Measurements from ENCODE around the gene KCNQ1.

KCNQ1 gene

GRCh38 chr11:2766166-2766565, 321.4 kb downstream of the KCNQ1 start:
- no peak overlapping the region for H3K4me2 ChIP-seq (ENCODE audit: low read depth, low read length, poor library complexity, severe bottlenecking)

GRCh38 chr11:2767071-2767470, 322.3 kb downstream of the KCNQ1 start:
- no peak overlapping the region for H3K27ac ChIP-seq (ENCODE audit: low read depth, low read length)
- no peaks in the 10 kb centered on the region for H3K9me2 ChIP-seq (replicated peaks; ENCODE audit: insufficient read depth, low read length)
- H3K79me2 ChIP-seq (ENCODE audit: insufficient read depth, low read length) = no peaks in the 10 kb centered on the region
- H2AFZ ChIP-seq (ENCODE audit: low read depth, low read length, severe bottlenecking) = no peak overlapping the region
- no peak overlapping the region for H3K4me2 ChIP-seq (ENCODE audit: low read depth, low read length, poor library complexity, severe bottlenecking)
- H3K36me3 ChIP-seq (ENCODE audit: low read length) = no peaks in the 10 kb centered on the region
- TF ChIP-seq EZH2phosphoT487 (conservative IDR thresholded peaks at IDR 0.05; ENCODE audit: low read length) = no peak
- no peak for TF ChIP-seq CTCF (IDR thresholded peaks at IDR 0.05; ENCODE audit: insufficient read depth, low read length, poor library complexity, severe bottlenecking)
- H3K4me3 ChIP-seq (ENCODE audit: insufficient read depth, low read length, poor library complexity, severe bottlenecking) = no peak overlapping the region
- no peak overlapping the region for H3K9ac ChIP-seq (ENCODE audit: low read length)
- H3K27me3 ChIP-seq (ENCODE audit: low read length) = no peaks in the 10 kb centered on the region; the same call in 1 of the 2 replicates
- no peaks in the 10 kb centered on the region for H4K20me1 ChIP-seq (ENCODE audit: low read depth, low read length)
- no peaks in the 10 kb centered on the region for H3K9me3 ChIP-seq (ENCODE audit: insufficient read depth, low read length)
- no peaks in the 10 kb centered on the region for H3F3A ChIP-seq (ENCODE audit: insufficient read depth)

More at GRCh38 chr11:2766166-2766565, 321.4 kb downstream of the KCNQ1 start:
- H3K79me2 ChIP-seq (ENCODE audit: insufficient read depth, low read length) = no peaks in the 10 kb centered on the region
- H3F3A ChIP-seq (ENCODE audit: insufficient read depth) = no peaks in the 10 kb centered on the region
- H2AFZ ChIP-seq (ENCODE audit: low read depth, low read length, severe bottlenecking) = no peak overlapping the region
- H3K9me3 ChIP-seq (ENCODE audit: insufficient read depth, low read length) = no peaks in the 10 kb centered on the region
- TF ChIP-seq EZH2phosphoT487 (conservative IDR thresholded peaks at IDR 0.05; ENCODE audit: low read length) (no peak), CTCF (IDR thresholded peaks at IDR 0.05; ENCODE audit: insufficient read depth, low read length, poor library complexity, severe bottlenecking) (no peak)
- no peaks in the 10 kb centered on the region for H4K20me1 ChIP-seq (ENCODE audit: low read depth, low read length)
- no peaks in the 10 kb centered on the region for H3K9me2 ChIP-seq (replicated peaks; ENCODE audit: insufficient read depth, low read length)
- no peaks in the 10 kb centered on the region for H3K36me3 ChIP-seq (ENCODE audit: low read length)
- H3K27me3 ChIP-seq (ENCODE audit: low read length) = no peaks in the 10 kb centered on the region; the same call in 1 of the 2 replicates
- no peak overlapping the region for H3K4me3 ChIP-seq (ENCODE audit: insufficient read depth, low read length, poor library complexity, severe bottlenecking)
- no peak overlapping the region for H3K9ac ChIP-seq (ENCODE audit: low read length)
- no peak overlapping the region for H3K27ac ChIP-seq (ENCODE audit: low read depth, low read length)

GRCh38 chr11:2767801-2768200, 323.0 kb downstream of the KCNQ1 start:
- no peak overlapping the region for H3K9ac ChIP-seq (ENCODE audit: low read length)
- no peaks in the 10 kb centered on the region for H3F3A ChIP-seq (ENCODE audit: insufficient read depth)
- no peak overlapping the region for H3K27ac ChIP-seq (ENCODE audit: low read depth, low read length)
- H2AFZ ChIP-seq (ENCODE audit: low read depth, low read length, severe bottlenecking) = no peak overlapping the region
- no peaks in the 10 kb centered on the region for H3K36me3 ChIP-seq (ENCODE audit: low read length)
- H3K4me3 ChIP-seq (ENCODE audit: insufficient read depth, low read length, poor library complexity, severe bottlenecking) = no peak overlapping the region
- TF ChIP-seq EZH2phosphoT487 (conservative IDR thresholded peaks at IDR 0.05; ENCODE audit: low read length) (no peak), CTCF (IDR thresholded peaks at IDR 0.05; ENCODE audit: insufficient read depth, low read length, poor library complexity, severe bottlenecking) (no peak)
- H3K9me3 ChIP-seq (ENCODE audit: insufficient read depth, low read length) = no peaks in the 10 kb centered on the region
- H3K9me2 ChIP-seq (replicated peaks; ENCODE audit: insufficient read depth, low read length) = no peaks in the 10 kb centered on the region
- no peak overlapping the region for H3K4me2 ChIP-seq (ENCODE audit: low read depth, low read length, poor library complexity, severe bottlenecking)
- no peaks in the 10 kb centered on the region for H3K79me2 ChIP-seq (ENCODE audit: insufficient read depth, low read length)
- no peaks in the 10 kb centered on the region; the same call in 1 of the 2 replicates for H3K27me3 ChIP-seq (ENCODE audit: low read length)
- no peaks in the 10 kb centered on the region for H4K20me1 ChIP-seq (ENCODE audit: low read depth, low read length)
